A673 (cell line): ENCODE results near the gene HDAC4.

Experiments used
- EZH2 ChIP-seq: fragments of 200-600 bp; sonication (generic); IDR thresholded peaks from 2 replicates; pipeline ENCODE4 v1.6.1; 2017; ENCODE audit warnings: borderline replicate concordance, low read depth, mild to moderate bottlenecking, mixed read lengths, antibody characterized with exemption, low read length; ENCODE audit not compliant: poor library complexity, severe bottlenecking
- TF ChIP-seq, protein P1 (sequence below): fragments of 300-800, 200-600 bp; sonication (generic); conservative IDR thresholded peaks from 2 replicates; pipeline ENCODE4 v1.5.1; 2017; ENCODE audit warnings: low read depth, mild to moderate bottlenecking, antibody characterized with exemption, low read length, moderate library complexity, mixed read lengths

DNA sequence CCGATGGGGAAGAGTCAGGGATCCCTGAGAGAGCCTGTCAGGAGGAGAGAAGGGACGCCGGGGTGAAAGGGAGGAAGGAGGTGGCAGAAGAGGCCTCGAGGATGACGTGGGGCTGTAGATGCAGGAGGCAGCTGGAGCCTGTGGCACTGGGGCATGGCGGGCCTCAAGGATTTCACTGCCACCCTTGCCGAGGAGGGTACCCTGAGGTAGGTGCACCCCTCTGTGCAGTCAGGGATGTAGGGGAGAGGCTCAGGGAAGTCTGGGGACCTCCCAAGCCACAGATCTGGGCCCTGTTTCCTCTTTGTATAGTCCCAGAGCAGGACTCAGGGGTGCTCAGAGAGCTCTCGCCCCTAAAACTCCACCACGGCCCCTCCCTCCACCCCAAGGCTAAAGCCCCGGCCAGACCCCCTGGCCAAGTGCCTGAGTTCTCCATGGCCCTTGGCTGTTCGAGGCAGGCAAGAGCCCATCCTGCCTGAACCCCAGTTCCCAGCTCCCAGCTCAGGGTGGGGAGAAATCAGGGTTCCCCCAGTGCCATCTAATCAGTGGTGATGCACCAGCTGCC lies 39.0 kb upstream of the HDAC4 start:
- no peak for TF ChIP-seq EZH2
- TF ChIP-seq, protein P1, sequence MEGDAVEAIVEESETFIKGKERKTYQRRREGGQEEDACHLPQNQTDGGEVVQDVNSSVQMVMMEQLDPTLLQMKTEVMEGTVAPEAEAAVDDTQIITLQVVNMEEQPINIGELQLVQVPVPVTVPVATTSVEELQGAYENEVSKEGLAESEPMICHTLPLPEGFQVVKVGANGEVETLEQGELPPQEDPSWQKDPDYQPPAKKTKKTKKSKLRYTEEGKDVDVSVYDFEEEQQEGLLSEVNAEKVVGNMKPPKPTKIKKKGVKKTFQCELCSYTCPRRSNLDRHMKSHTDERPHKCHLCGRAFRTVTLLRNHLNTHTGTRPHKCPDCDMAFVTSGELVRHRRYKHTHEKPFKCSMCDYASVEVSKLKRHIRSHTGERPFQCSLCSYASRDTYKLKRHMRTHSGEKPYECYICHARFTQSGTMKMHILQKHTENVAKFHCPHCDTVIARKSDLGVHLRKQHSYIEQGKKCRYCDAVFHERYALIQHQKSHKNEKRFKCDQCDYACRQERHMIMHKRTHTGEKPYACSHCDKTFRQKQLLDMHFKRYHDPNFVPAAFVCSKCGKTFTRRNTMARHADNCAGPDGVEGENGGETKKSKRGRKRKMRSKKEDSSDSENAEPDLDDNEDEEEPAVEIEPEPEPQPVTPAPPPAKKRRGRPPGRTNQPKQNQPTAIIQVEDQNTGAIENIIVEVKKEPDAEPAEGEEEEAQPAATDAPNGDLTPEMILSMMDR: no peak
